Nephron (organoid): ENCODE results near the gene ATP1B1.

ENCODE experiments used
- H3K27ac Mint-ChIP-seq, 3 experiments: 2 replicates each; pipeline ENCODE4 v1.8.0; 2020; ENCODE audit warnings: mixed read lengths in 3 of 3, mild to moderate bottlenecking in 2 of 3, moderate library complexity in 1 of 3
- H3K27me3 Mint-ChIP-seq: 2 replicates; pipeline ENCODE4 v1.8.0; 2021; ENCODE audit warnings: low read depth, mild to moderate bottlenecking, moderate library complexity, mixed read lengths
- H3K36me3 Mint-ChIP-seq: 2 replicates; pipeline ENCODE4 v1.8.0; 2020; ENCODE audit warnings: low read depth, mixed read lengths
- H3K4me1 Mint-ChIP-seq: 2 replicates; pipeline ENCODE4 v1.8.0; 2020; ENCODE audit warnings: mixed read lengths
- H3K4me3 Mint-ChIP-seq, 3 experiments: 2 replicates each; pipeline ENCODE4 v1.8.0; 2020; ENCODE audit warnings: mild to moderate bottlenecking in 3 of 3, mixed read lengths in 3 of 3, moderate library complexity in 2 of 3
- H3K9me3 Mint-ChIP-seq: 2 replicates; pipeline ENCODE4 v1.8.0; 2020; ENCODE audit warnings: mixed read lengths
- TF ChIP-seq, protein P1 (sequence below), 3 experiments: fragments of 200-600 bp; sonication (generic); IDR thresholded peaks; one replicate each; pipeline ENCODE4 v1.5.0; 2021; ENCODE audit warnings: antibody characterized with exemption in 3 of 3; ENCODE audit not compliant: unreplicated experiment in 3 of 3

ATP1B1 gene

DNA sequence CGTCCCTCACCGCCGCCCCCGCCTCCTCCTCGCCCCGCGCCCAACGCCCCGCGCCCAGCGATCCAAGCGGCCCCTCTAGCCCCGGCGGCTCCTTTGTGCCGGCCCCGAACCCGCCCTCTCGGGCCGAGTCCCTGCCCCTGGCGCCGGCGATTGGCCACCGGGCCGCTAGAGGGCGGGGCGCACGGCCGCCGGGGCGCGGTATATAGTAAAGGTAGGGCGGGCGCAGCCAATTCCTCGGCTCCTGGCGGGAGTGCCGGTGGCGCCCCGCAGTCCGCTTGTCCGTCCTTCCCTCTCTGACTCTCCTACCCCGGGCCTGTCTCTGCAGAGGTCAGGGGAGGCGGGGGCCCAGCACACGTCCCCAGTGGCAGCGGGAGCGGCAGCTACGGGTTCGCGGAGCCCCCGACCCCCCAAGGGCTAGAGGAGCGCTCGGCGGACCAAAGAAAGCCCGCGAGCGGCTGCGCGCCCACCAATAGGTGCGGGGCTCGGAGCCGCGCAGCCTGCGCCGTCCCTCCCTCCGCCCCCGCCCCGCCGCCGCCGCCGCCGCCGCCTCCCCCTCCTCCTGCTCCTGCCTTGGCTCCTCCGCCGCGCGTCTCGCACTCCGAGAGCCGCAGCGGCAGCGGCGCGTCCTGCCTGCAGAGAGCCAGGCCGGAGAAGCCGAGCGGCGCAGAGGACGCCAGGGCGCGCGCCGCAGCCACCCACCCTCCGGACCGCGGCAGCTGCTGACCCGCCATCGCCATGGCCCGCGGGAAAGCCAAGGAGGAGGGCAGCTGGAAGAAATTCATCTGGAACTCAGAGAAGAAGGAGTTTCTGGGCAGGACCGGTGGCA lies at the start of gene ATP1B1:
TSS of gene ATP1B1 (plus strand) at position 596 of the 826 bp plus-strand sequence. CDS start at position 736, 140 bp downstream.
- Mint-ChIP-seq H3K4me3 (peak within 1 kb of the TSS; percentile 86 to 92 (median 90)), H3K4me1 (peaks cover 34% of the 10 kb centered on the region), H3K27me3 (peaks cover 17% of the 10 kb centered on the region), H3K36me3 (peaks cover 19% of the 10 kb centered on the region), H3K9me3 (no peaks in the 10 kb centered on the region), H3K27ac (peak within 1 kb of the TSS; percentile 68 to 89 (median 80))
- TF ChIP-seq, protein P1, sequence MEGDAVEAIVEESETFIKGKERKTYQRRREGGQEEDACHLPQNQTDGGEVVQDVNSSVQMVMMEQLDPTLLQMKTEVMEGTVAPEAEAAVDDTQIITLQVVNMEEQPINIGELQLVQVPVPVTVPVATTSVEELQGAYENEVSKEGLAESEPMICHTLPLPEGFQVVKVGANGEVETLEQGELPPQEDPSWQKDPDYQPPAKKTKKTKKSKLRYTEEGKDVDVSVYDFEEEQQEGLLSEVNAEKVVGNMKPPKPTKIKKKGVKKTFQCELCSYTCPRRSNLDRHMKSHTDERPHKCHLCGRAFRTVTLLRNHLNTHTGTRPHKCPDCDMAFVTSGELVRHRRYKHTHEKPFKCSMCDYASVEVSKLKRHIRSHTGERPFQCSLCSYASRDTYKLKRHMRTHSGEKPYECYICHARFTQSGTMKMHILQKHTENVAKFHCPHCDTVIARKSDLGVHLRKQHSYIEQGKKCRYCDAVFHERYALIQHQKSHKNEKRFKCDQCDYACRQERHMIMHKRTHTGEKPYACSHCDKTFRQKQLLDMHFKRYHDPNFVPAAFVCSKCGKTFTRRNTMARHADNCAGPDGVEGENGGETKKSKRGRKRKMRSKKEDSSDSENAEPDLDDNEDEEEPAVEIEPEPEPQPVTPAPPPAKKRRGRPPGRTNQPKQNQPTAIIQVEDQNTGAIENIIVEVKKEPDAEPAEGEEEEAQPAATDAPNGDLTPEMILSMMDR (IDR thresholded peaks at IDR 0.05; ENCODE audit: unreplicated experiment in 3 of 3), result peak; percentile 28 to 54 (median 40)

DNA sequence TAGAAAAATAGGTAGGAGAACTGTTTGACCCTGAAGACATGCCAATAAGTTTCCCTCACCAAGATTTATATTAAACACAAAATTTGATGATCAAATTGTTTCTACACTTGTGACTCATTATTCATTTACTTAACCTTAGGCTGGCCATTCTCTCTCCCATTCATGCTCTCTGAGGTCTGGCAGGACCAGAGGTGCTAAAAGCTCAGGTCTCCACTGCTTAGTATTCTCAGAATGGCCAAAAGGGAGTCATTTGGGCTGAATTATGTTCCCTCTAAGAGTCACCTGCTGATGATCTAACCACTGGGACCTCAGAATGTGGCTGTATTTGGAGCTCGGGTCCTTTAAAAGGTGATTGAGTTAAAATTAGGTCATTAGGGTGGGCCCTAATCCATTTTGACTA lies 47.1 kb upstream of the ATP1B1 start:
- H3K27me3 Mint-ChIP-seq, result no peaks in the 10 kb centered on the region
- TF ChIP-seq, protein P1 (IDR thresholded peaks at IDR 0.05; ENCODE audit: unreplicated experiment in 3 of 3), result no peak
- H3K27ac Mint-ChIP-seq, result no peak overlapping the region
- peaks cover 7% of the 10 kb centered on the region for H3K4me1 Mint-ChIP-seq
- H3K9me3 Mint-ChIP-seq, result peaks cover 3% of the 10 kb centered on the region
- no peaks in the 10 kb centered on the region for H3K36me3 Mint-ChIP-seq
- no peak overlapping the region for H3K4me3 Mint-ChIP-seq

DNA sequence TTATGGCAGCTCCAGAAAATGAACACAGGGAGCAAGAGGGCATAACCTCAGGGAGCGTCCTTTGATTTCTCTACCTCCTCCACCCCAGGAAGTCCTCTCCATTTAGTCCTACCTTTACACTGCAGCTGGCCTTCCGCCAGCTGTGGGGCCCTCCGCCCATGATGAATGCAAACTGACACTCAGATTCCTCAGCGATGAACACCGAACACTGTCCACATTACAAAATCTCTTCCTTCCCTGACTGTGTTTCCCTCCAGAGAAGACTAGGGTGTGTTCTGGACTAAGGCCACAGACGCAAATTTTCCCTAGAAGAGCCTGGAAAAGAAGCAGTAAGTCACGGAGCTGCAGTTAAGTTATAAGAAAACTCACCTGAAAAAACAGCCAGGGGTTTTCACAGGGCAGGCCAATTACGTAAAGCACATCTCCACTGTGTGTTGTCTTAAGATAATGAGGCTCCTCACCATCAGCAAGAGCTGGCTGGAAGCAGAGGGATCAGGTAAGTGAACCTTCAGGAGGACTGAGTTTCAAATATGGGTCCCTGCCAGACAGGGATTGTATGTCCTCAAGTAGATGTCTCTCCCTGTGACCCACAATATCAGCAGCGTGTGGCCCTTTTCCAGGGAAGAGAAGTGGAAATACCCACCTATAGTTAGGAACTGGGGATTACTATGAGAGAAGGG lies 46.3 kb upstream of the ATP1B1 start:
- Mint-ChIP-seq H3K4me3 (no peak overlapping the region), H3K27me3 (no peaks in the 10 kb centered on the region), H3K4me1 (peaks cover 7% of the 10 kb centered on the region), H3K36me3 (no peaks in the 10 kb centered on the region), H3K27ac (peak overlapping the region in 2 of 3 experiments; percentile 24 to 46), H3K9me3 (peaks cover 3% of the 10 kb centered on the region)
- TF ChIP-seq, protein P1 (IDR thresholded peaks at IDR 0.05; ENCODE audit: unreplicated experiment in 3 of 3), result no peak

DNA sequence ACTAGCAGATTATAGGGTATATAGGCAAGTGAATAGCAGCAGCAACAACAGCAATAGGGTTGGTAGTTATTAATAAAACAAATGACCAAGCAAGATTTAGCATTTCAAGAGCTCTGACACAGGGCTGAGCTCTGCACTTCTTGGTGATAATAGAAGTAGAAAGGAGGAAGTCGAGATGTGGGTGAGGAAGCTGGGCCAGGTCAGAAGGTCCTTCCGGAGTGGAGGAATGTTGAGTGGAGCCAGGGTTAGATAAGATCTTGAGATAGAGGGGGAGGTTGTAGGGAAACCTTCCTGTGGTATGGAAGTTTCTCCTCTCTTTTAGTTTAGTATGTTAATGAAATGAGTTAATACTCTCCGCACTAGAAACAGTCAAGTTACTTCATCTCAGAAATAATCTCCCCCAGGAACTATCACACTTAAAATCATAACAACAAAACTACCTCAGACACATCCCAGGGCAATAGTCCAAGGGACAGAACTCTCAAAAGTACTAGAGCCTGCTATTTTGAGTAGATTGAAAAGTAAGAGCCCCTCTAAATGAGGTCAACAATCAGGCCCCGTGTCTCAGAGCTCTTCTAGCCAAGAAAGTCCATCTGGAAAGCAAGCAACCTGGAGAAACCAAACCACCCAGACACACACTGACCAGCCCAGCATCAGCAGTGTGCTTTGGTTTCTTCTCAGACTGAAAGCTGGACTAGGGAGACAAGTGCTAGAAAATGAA lies 45.4 kb upstream of the ATP1B1 start:
- TF ChIP-seq, protein P1 (IDR thresholded peaks at IDR 0.05; ENCODE audit: unreplicated experiment in 3 of 3), result no peak
- no peak overlapping the region for H3K4me3 Mint-ChIP-seq
- no peaks in the 10 kb centered on the region for H3K27me3 Mint-ChIP-seq
- H3K4me1 Mint-ChIP-seq, result peaks cover 7% of the 10 kb centered on the region
- H3K36me3 Mint-ChIP-seq, result no peaks in the 10 kb centered on the region
- H3K9me3 Mint-ChIP-seq, result peaks cover 5% of the 10 kb centered on the region
- peak overlapping the region in 1 of 3 experiments; percentile 47 for H3K27ac Mint-ChIP-seq

DNA sequence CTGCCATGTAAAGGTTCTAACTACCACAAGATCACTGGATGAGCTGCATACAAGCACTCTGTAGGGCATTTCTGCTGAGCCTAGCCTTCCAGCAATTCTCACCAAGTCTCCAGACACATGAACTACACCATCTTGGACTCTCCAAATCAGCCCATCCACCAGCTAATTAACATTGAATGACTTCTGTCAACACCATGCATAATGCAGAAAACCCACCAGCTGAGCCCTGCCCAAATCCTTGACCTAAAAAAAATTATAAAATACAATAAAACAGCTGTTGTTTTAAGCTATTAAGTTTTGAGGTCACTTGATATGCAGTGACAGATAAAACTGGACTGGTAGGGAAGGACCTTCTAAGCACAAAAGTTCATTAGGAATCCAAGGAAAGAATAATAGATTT lies 44.3 kb upstream of the ATP1B1 start:
- H3K4me1 Mint-ChIP-seq, result peaks cover 7% of the 10 kb centered on the region
- no peaks in the 10 kb centered on the region for H3K36me3 Mint-ChIP-seq
- H3K27me3 Mint-ChIP-seq, result no peaks in the 10 kb centered on the region
- TF ChIP-seq, protein P1 (IDR thresholded peaks at IDR 0.05; ENCODE audit: unreplicated experiment in 3 of 3), result no peak
- H3K4me3 Mint-ChIP-seq, result no peak overlapping the region
- H3K9me3 Mint-ChIP-seq, result peaks cover 8% of the 10 kb centered on the region
- H3K27ac Mint-ChIP-seq, result no peak overlapping the region
